ENCODE data around the gene DENND4C. TPM values are rescaled to one million over a fixed set of nuclear protein-coding genes. Genes with fewer than 3 reads are reported as not detected.

DENND4C gene
- total and polyA plus RNA-seq, 8 donors = 44.8 to 59.3 (median 53.6) TPM

- H3K4me3 ChIP-seq = peak overlapping the region; percentile 75 to 95
- intact Hi-C loops (cut with DNase I) = no loop called here
- TF ChIP-seq CTCF (IDR thresholded peaks at IDR 0.05) = no peak
- H3K9me3 ChIP-seq = no peaks in the 10 kb centered on the region
- peak overlapping the region; percentile 94 to 97 for H3K27ac ChIP-seq
- ATAC-seq (no peak), DNase-seq (no peak)
- peaks cover 9 to 49% of the 10 kb centered on the region in 2 donors for H3K4me1 ChIP-seq
- no peaks in the 10 kb centered on the region for H3K27me3 ChIP-seq
- H3K36me3 ChIP-seq = no peaks in the 10 kb centered on the region
Measured at GRCh38 chr9:19231904-19232822, 1.7 kb downstream of the DENND4C start.

GRCh38 chr9:19232823-19233194 is 2.3 kb downstream of the DENND4C start:
- no peaks in the 10 kb centered on the region for H3K27me3 ChIP-seq
- no peak for ATAC-seq
- peaks cover 9 to 54% of the 10 kb centered on the region in 2 donors for H3K4me1 ChIP-seq
- no peaks in the 10 kb centered on the region for H3K9me3 ChIP-seq
- DNase-seq = peak in 1 of 4 donors; percentile 18
- TF ChIP-seq CTCF (IDR thresholded peaks at IDR 0.05) = no peak
- intact Hi-C loops (cut with DNase I) = no loop called here
- H3K36me3 ChIP-seq = no peaks in the 10 kb centered on the region
- H3K4me3 ChIP-seq = peak overlapping the region in 1 of 2 donors; percentile 95
- peak overlapping the region; percentile 41 to 94 for H3K27ac ChIP-seq

GRCh38 chr9:19233344-19233743 is 2.9 kb downstream of the DENND4C start:
- Histone ChIP-seq H3K9me3 (no peaks in the 10 kb centered on the region), H3K4me3 (peak overlapping the region in 1 of 2 donors; percentile 95), H3K27me3 (no peaks in the 10 kb centered on the region), H3K27ac (peak overlapping the region; percentile 41 to 94), H3K36me3 (no peaks in the 10 kb centered on the region), H3K4me1 (peaks cover 9 to 58% of the 10 kb centered on the region in 2 donors)
- no peak for TF ChIP-seq CTCF (IDR thresholded peaks at IDR 0.05)
- no peak for ATAC-seq
- intact Hi-C loops (cut with DNase I) = no loop called here
- DNase-seq = no peak

- DNase-seq = no peak
- Histone ChIP-seq H3K27me3 (no peaks in the 10 kb centered on the region), H3K27ac (no peak overlapping the region), H3K9me3 (no peaks in the 10 kb centered on the region), H3K4me1 (peaks cover 0 to 23% of the 10 kb centered on the region in 2 donors), H3K36me3 (peaks cover 0 to 10% of the 10 kb centered on the region in 2 donors), H3K4me3 (no peak overlapping the region)
- intact Hi-C loops (cut with DNase I) = no loop called here
- TF ChIP-seq CTCF (IDR thresholded peaks at IDR 0.05) = no peak
- ATAC-seq = no peak
Measured at GRCh38 chr9:19239955-19240354, 9.5 kb downstream of the DENND4C start.

- H3K36me3 ChIP-seq = peaks cover 0 to 10% of the 10 kb centered on the region in 2 donors
Measured at GRCh38 chr9:19241728-19242127, 11.2 kb downstream of the DENND4C start.

More at GRCh38 chr9:19241728-19242127, 11.2 kb downstream of the DENND4C start:
- no peaks in the 10 kb centered on the region for H3K9me3 ChIP-seq
- no peak for DNase-seq
- TF ChIP-seq CTCF (IDR thresholded peaks at IDR 0.05) = no peak
- no peak overlapping the region for H3K27ac ChIP-seq
- ATAC-seq = no peak
- H3K4me3 ChIP-seq = no peak overlapping the region
- no peaks in the 10 kb centered on the region for H3K27me3 ChIP-seq
- H3K4me1 ChIP-seq = peaks cover 0 to 19% of the 10 kb centered on the region in 2 donors
- intact Hi-C loops (cut with DNase I) = no loop called here
